Measurements from ENCODE around the gene ULK2.
"Not testable (repeated sequence)": the region's sequence is repeated elsewhere in the genome, so short reads cannot be mapped to it uniquely, and the experiment has no call there.

ULK2 gene

GRCh38 chr17:19904412-19904811 lies 36.7 kb upstream of the ULK2 start:
- H3K4me3 ChIP-seq (ENCODE audit: low read depth, low read length) = no peak overlapping the region
- TF ChIP-seq CTCF (IDR thresholded peaks at IDR 0.05; ENCODE audit: low read depth, low read length, missing control alignments) = no peak
- DNase-seq (ENCODE audit: low read depth) = no peak

- H3K4me3 ChIP-seq (ENCODE audit: low read depth, low read length) = no peak overlapping the region
- no peak for TF ChIP-seq CTCF (IDR thresholded peaks at IDR 0.05; ENCODE audit: low read depth, low read length, missing control alignments)
- DNase-seq (ENCODE audit: low read depth) = no peak
Measured at GRCh38 chr17:19900809-19901208, 33.1 kb upstream of the ULK2 start.

- DNase-seq (ENCODE audit: low read depth) = no peak
- H3K4me3 ChIP-seq (ENCODE audit: low read depth, low read length) = no peak overlapping the region
- TF ChIP-seq CTCF (IDR thresholded peaks at IDR 0.05; ENCODE audit: low read depth, low read length, missing control alignments) = no peak
Measured at GRCh38 chr17:19897903-19898302, 30.2 kb upstream of the ULK2 start.

GRCh38 chr17:19897090-19897837 lies 29.5 kb upstream of the ULK2 start:
- H3K4me3 ChIP-seq (ENCODE audit: low read depth, low read length) = no peak overlapping the region
- no peak for TF ChIP-seq CTCF (IDR thresholded peaks at IDR 0.05; ENCODE audit: low read depth, low read length, missing control alignments)
- no peak for DNase-seq (ENCODE audit: low read depth)

GRCh38 chr17:19896679-19897078 lies 28.9 kb upstream of the ULK2 start:
- DNase-seq (ENCODE audit: low read depth) = no peak
- no peak for TF ChIP-seq CTCF (IDR thresholded peaks at IDR 0.05; ENCODE audit: low read depth, low read length, missing control alignments)
- no peak overlapping the region for H3K4me3 ChIP-seq (ENCODE audit: low read depth, low read length)

- DNase-seq (ENCODE audit: low read depth); H3K4me3 ChIP-seq (ENCODE audit: low read depth, low read length): not testable (repeated sequence)
Measured at GRCh38 chr17:19890554-19890953, 22.8 kb upstream of the ULK2 start.

GRCh38 chr17:19890001-19890400 lies 22.3 kb upstream of the ULK2 start:
- not testable (repeated sequence) for H3K4me3 ChIP-seq (ENCODE audit: low read depth, low read length); DNase-seq (ENCODE audit: low read depth)

- H3K4me3 ChIP-seq (ENCODE audit: low read depth, low read length) = no peak overlapping the region
- no peak for DNase-seq (ENCODE audit: low read depth)
- TF ChIP-seq CTCF (IDR thresholded peaks at IDR 0.05; ENCODE audit: low read depth, low read length, missing control alignments) = no peak
Measured at GRCh38 chr17:19886116-19886515, 18.4 kb upstream of the ULK2 start.

All from GM12864 (cell line).